K562 (cell line): ENCODE results near the gene ACP6. TPM values are rescaled to one million over a fixed set of nuclear protein-coding genes. Genes with fewer than 3 reads are reported as not detected.

Source experiments
- ATAC-seq: fragments of 200-7000 bp; cut with Tn5 transposase; 3 replicates; pipeline ENCODE4 v1.9.1; 2020; ENCODE audit warnings: moderate library complexity
- BruUV-seq: library from RNA; stranded (reverse); fragments of 400-500 nt; replicated peaks from 2 replicates; lab custom pipeline; 2021; lab: Mats Ljungman, UMichigan
- CTCF ChIA-PET: fragments of 300-600 bp; formaldehyde crosslinking; extraction: SDS; loops from one replicate; lab custom pipeline; 2021; ENCODE audit warnings: low intra/inter-chr PET ratio; lab: Yijun Ruan, JAX
- POLR2A ChIA-PET: fragments of 300-600, 350-650 bp; sonication (Branson Sonifier 250); formaldehyde crosslinking; extraction: SDS; loops from one replicate; lab custom pipeline; 2021; ENCODE audit warnings: antibody characterized with exemption, inconsistent platforms; lab: Yijun Ruan, JAX
- DNase-seq, 4 experiments: peaks; one replicate each; pipeline versions ENCODE4 v3.0.0 to v3.0.0-alpha.2; 2011 to 2018; ENCODE audit warnings: low spot score in 3 of 4, mixed read lengths in 3 of 4; ENCODE audit errors: extremely low read depth in 1 of 4
- FAIRE-seq: peaks from 2 replicates; lab custom pipeline; 2011; peaks lifted over from hg19 to GRCh38; lab: Jason Lieb, UNC
- H2AFZ ChIP-seq: 2 replicates; pipeline ENCODE4 v1.6.0; 2011; ENCODE audit warnings: low read depth, low read length, control low read depth, inconsistent platforms
- H3K27ac ChIP-seq: fragments of 200-600 bp; 3 replicates; pipeline ENCODE4 v1.8.0; 2011; ENCODE audit warnings: low read depth, mild to moderate bottlenecking, control low read depth, inconsistent platforms, low read length, moderate library complexity, mixed read lengths; ENCODE audit errors: extremely low read depth
- H3K27me3 ChIP-seq, 2 experiments: fragments of 300-600 bp in 1 of 2; 2 replicates in 1 of 2; 3 replicates in 1 of 2; pipeline versions ENCODE4 v1.6.0 to v1.8.0; 2011; ENCODE audit warnings: inconsistent platforms in 2 of 2, low read length in 2 of 2, mild to moderate bottlenecking in 1 of 2, mixed read lengths in 1 of 2, moderate library complexity in 1 of 2; ENCODE audit not compliant: control insufficient read depth in 2 of 2, insufficient read depth in 2 of 2
- H3K36me3 ChIP-seq: fragments of 300-600 bp; 3 replicates; pipeline ENCODE4 v1.8.0; 2011; ENCODE audit warnings: mild to moderate bottlenecking, low read length, inconsistent platforms; ENCODE audit not compliant: control insufficient read depth, insufficient read depth
- H3K4me1 ChIP-seq, 2 experiments: fragments of 200-600 bp in 1 of 2; replicated peaks in 1 of 2; 2 replicates in 1 of 2; 3 replicates in 1 of 2; pipeline versions ENCODE4 v1.5.1 to v1.8.0; 2011; ENCODE audit warnings: inconsistent platforms in 2 of 2, low read length in 2 of 2, mild to moderate bottlenecking in 1 of 2, mixed read lengths in 1 of 2, moderate library complexity in 1 of 2; ENCODE audit not compliant: control insufficient read depth in 2 of 2, insufficient read depth in 2 of 2
- H3K4me2 ChIP-seq: 2 replicates; pipeline ENCODE4 v1.6.1; 2011; ENCODE audit warnings: low read length, control low read depth, inconsistent platforms, mixed read lengths; ENCODE audit not compliant: insufficient read depth
- H3K4me3 ChIP-seq: fragments of 200-600 bp; sonication (generic), shearing (Covaris generic); 2 replicates; pipeline ENCODE4 v1.5.1; 2016; ENCODE audit warnings: control low read depth, inconsistent platforms
- H3K79me2 ChIP-seq: fragments of 200-600 bp; 3 replicates; pipeline ENCODE4 v1.8.0; 2011; ENCODE audit warnings: low read length, inconsistent platforms; ENCODE audit not compliant: control insufficient read depth, insufficient read depth
- H3K9ac ChIP-seq, 2 experiments: 2 replicates each; pipeline versions ENCODE4 v1.6.0 to v1.6.1; 2011; ENCODE audit warnings: low read depth in 2 of 2, low read length in 2 of 2, control low read depth in 1 of 2, inconsistent platforms in 1 of 2, mild to moderate bottlenecking in 1 of 2, mixed read lengths in 1 of 2; ENCODE audit not compliant: insufficient read depth in 1 of 2
- H3K9me1 ChIP-seq: one replicate; pipeline ENCODE4 v1.6.0; 2011; ENCODE audit warnings: inconsistent platforms, mild to moderate bottlenecking, low read length, moderate library complexity; ENCODE audit not compliant: control insufficient read depth, insufficient read depth
- H3K9me3 ChIP-seq: replicated peaks from 2 replicates; pipeline ENCODE4 v1.5.1; 2011; ENCODE audit warnings: low read depth, low read length, inconsistent platforms; ENCODE audit not compliant: control insufficient read depth, insufficient read depth
- H4K20me1 ChIP-seq: replicated peaks from 2 replicates; pipeline ENCODE4 v1.6.1; 2011; ENCODE audit warnings: low read length, inconsistent platforms, mixed read lengths; ENCODE audit not compliant: control insufficient read depth, insufficient read depth
- RBM15 ChIP-seq: fragments of 200-400 bp; formaldehyde crosslinking; IDR thresholded peaks from 2 replicates; pipeline ENCODE4 v1.6.1; 2018; ENCODE audit warnings: mild to moderate bottlenecking, low read length, moderate library complexity; ENCODE audit not compliant: insufficient read depth
- SIRT6 ChIP-seq: IDR thresholded peaks from one replicate; pipeline ENCODE4 v1.6.1; 2012; ENCODE audit warnings: low read depth, mild to moderate bottlenecking, control low read depth, inconsistent platforms, low read length, moderate library complexity
- USF1 ChIP-seq: sonication (generic); formaldehyde crosslinking; IDR thresholded peaks from 2 replicates; pipeline ENCODE4 v1.9.0; 2022; ENCODE audit warnings: mild to moderate bottlenecking, missing genetic modification reagents
- XRCC3 ChIP-seq: fragments of 450-650 bp; IDR thresholded peaks from 2 replicates; pipeline ENCODE4 v1.6.1; 2017; ENCODE audit warnings: mild to moderate bottlenecking, moderate library complexity
- ZNF217 ChIP-seq: sonication (generic); formaldehyde crosslinking; IDR thresholded peaks from 2 replicates; pipeline ENCODE4 v1.8.0; 2022; ENCODE audit warnings: mild to moderate bottlenecking, missing genetic modification reagents
- ZNF224 ChIP-seq: sonication (generic); formaldehyde crosslinking; IDR thresholded peaks from 2 replicates; pipeline ENCODE4 v1.8.0; 2022; ENCODE audit warnings: mild to moderate bottlenecking, missing genetic modification reagents
- WGBS: fragments of 100-300 bp; shearing (Covaris generic); methylation state at CpG from one replicate; pipeline ENCODE4 v1.1.6; 2016; ENCODE audit warnings: low coverage, mixed read lengths; ENCODE audit not compliant: insufficient coverage; ENCODE audit errors: missing lambda C conversion rate; 5-methylcytosine and 5-hydroxymethylcytosine counted together
- in situ Hi-C: fragments of 300-500 bp; cut with MboI; formaldehyde crosslinking; loops from 4 replicates; pipeline ENCODE4 v1.15.0; 2018; ENCODE audit warnings: inconsistent platforms, mixed read lengths
- intact Hi-C: fragments of 100-400 bp; cut with micrococcal nuclease; formaldehyde crosslinking; loops from 2 replicates; pipeline ENCODE4 v1.14.2; 2022
- polyA plus RNA-seq, 8 experiments: library from polyadenylated mRNA; depleted of rRNA in 4 of 8; stranded (reverse) in 5 of 8; unstranded in 3 of 8; fragments of >200 nt; fragmentation: Nextera tagmentation in 2 of 8; fragmentation: Illumina TruSeq in 1 of 8; extraction: Ambion mirVana in 2 of 8; extraction: Trizol in 1 of 8; gene quantifications; 2 replicates each; pipeline versions ENCODE4 v1.2.1 to v1.2.3, GENCODE V29; 2011 to 2014; ENCODE audit warnings: inconsistent platforms in 1 of 8, missing spikeins in 1 of 8
- total RNA-seq, 7 experiments: library from RNA; depleted of rRNA in 6 of 7; stranded (reverse); fragments of >200 nt in 6 of 7; fragmentation: Illumina TruSeq in 2 of 7; extraction: Trizol in 2 of 7; gene quantifications; 2 replicates each; pipeline versions ENCODE4 v1.2.1 to v1.2.3, GENCODE V29; 2011 to 2021; ENCODE audit warnings: low replicate concordance in 1 of 7

ACP6 gene
- total and polyA plus RNA-seq, 9 of the 15 experiments (the other 6 are each of a cell fraction or from before 2014, with no cell fraction given), result 0.05 to 1.4 (median 0.49) TPM

GRCh38 chr1:147664206-147664605 lies 6.1 kb downstream of the ACP6 start:
- ATAC-seq, result no peak
- BruUV-seq, result no TSS peak
- no peak for FAIRE-seq
- TF ChIP-seq ZNF217 (no peak), SIRT6 (no peak), RBM15 (no peak), XRCC3 (no peak), USF1 (no peak), ZNF224 (CRISPR knock-in tag) (no peak)
- in situ Hi-C loops, result no loop called here
- H3K4me3 ChIP-seq, result no peak overlapping the region
- H3K4me2 ChIP-seq, result no peak overlapping the region
- 3% methylated on average over 4 of the region's 4 CpGs for WGBS
- no peaks in the 10 kb centered on the region for H3K4me1 ChIP-seq
- intact Hi-C loops, result no loop called here
- POLR2A ChIA-PET, result interaction anchor here (0.7 kb wide), 1 partner anchor 31 kb away, joined by 3 read pairs; no protein-coding TSS in a partner anchor
- H3K27me3 ChIP-seq, result peaks cover under 1% of the 10 kb centered on the region in 2 experiments; a peak in 1 of 5 replicates
- H3K9ac ChIP-seq, result no peak overlapping the region
- H3K27ac ChIP-seq, result no peak overlapping the region
- H3K9me1 ChIP-seq, result no peaks in the 10 kb centered on the region
- CTCF ChIA-PET, result no interaction called here
- no peak overlapping the region for H2AFZ ChIP-seq
- H3K79me2 ChIP-seq, result no peaks in the 10 kb centered on the region
- no peaks in the 10 kb centered on the region for H3K36me3 ChIP-seq
- H4K20me1 ChIP-seq, result no peaks in the 10 kb centered on the region
- no peak for DNase-seq
- H3K9me3 ChIP-seq, result no peaks in the 10 kb centered on the region; the same call in 1 of the 2 replicates
